ENCODE results near the gene MYDGF.

The MYDGF gene

GRCh38 chr19:4654437-4655361, 15.4 kb downstream of the MYDGF start:
- Histone ChIP-seq H4K20me1 (ENCODE audit: insufficient read depth, low read length) (no peaks in the 10 kb centered on the region), H3K9me2 (replicated peaks; ENCODE audit: insufficient read depth, low read length) (no peaks in the 10 kb centered on the region), H3K9me3 (replicated peaks; ENCODE audit: insufficient read depth, low read length) (no peaks in the 10 kb centered on the region), H3K4me3 (ENCODE audit: low read length) (no peak overlapping the region), H3K27ac (ENCODE audit: low read length) (no peak overlapping the region), H3K4me1 (ENCODE audit: low read length) (no peaks in the 10 kb centered on the region), H3K9ac (ENCODE audit: low read length) (no peak overlapping the region), H3K27me3 (replicated peaks; ENCODE audit: insufficient read depth, low read length) (no peaks in the 10 kb centered on the region), H3F3A (ENCODE audit: insufficient read depth, low read length) (peaks cover 6% of the 10 kb centered on the region; the same call in 1 of the 2 replicates), H3K4me2 (ENCODE audit: low read depth, low read length) (no peak overlapping the region), H3K79me2 (ENCODE audit: low read length) (no peaks in the 10 kb centered on the region), H3K36me3 (replicated peaks; ENCODE audit: insufficient read depth, low read length) (no peaks in the 10 kb centered on the region), H2AFZ (ENCODE audit: low read length) (no peak overlapping the region)
- TF ChIP-seq EZH2phosphoT487 (IDR thresholded peaks at IDR 0.05; ENCODE audit: low read length) = no peak
- no peak for TF ChIP-seq EZH2 (optimal IDR thresholded peaks at IDR 0.05; ENCODE audit: low read depth, low read length)
- TF ChIP-seq, protein P1, sequence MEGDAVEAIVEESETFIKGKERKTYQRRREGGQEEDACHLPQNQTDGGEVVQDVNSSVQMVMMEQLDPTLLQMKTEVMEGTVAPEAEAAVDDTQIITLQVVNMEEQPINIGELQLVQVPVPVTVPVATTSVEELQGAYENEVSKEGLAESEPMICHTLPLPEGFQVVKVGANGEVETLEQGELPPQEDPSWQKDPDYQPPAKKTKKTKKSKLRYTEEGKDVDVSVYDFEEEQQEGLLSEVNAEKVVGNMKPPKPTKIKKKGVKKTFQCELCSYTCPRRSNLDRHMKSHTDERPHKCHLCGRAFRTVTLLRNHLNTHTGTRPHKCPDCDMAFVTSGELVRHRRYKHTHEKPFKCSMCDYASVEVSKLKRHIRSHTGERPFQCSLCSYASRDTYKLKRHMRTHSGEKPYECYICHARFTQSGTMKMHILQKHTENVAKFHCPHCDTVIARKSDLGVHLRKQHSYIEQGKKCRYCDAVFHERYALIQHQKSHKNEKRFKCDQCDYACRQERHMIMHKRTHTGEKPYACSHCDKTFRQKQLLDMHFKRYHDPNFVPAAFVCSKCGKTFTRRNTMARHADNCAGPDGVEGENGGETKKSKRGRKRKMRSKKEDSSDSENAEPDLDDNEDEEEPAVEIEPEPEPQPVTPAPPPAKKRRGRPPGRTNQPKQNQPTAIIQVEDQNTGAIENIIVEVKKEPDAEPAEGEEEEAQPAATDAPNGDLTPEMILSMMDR (IDR thresholded peaks at IDR 0.05; ENCODE audit: low read length) = no peak
- DNase-seq = no peak

DNA sequence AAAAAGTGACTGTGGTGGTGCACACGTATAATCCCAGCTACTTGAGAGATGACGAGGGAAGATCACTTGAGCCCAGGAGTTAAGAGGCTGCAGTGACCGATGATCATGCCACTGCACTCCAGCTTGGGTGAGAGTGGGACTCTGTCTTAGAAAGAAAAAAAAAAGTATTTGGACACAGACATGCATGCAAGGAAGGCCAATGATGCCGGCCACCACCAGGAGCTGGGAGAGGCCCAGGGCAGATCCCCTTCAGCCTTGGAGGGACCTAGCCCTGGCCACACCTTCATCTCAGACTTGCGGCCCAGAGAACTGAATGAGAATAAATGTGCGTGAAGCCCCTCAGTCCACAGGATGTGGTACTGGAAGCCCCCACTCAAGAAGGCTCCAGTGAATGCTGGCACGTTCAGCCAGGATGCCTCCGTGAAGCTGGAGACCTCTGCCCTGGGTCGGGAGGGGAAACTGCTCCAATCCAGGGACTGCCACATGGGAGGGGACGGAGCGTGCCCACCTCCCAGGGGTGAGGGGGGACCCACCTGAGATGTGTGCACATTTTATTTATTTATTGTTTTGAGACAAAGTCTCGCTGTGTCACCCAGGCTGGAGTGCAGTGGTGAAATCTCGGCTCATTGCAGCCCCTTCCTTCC, 16.2 kb downstream of the MYDGF start:
- Histone ChIP-seq H3K27ac (ENCODE audit: low read length) (no peak overlapping the region), H3K27me3 (replicated peaks; ENCODE audit: insufficient read depth, low read length) (no peaks in the 10 kb centered on the region), H3K9ac (ENCODE audit: low read length) (no peak overlapping the region), H3K79me2 (ENCODE audit: low read length) (no peaks in the 10 kb centered on the region), H3K4me3 (ENCODE audit: low read length) (no peak overlapping the region), H3K4me1 (ENCODE audit: low read length) (no peaks in the 10 kb centered on the region), H3F3A (ENCODE audit: insufficient read depth, low read length) (peaks cover 6% of the 10 kb centered on the region; the same call in 1 of the 2 replicates), H3K4me2 (ENCODE audit: low read depth, low read length) (no peak overlapping the region), H3K9me2 (replicated peaks; ENCODE audit: insufficient read depth, low read length) (no peaks in the 10 kb centered on the region), H3K9me3 (replicated peaks; ENCODE audit: insufficient read depth, low read length) (no peaks in the 10 kb centered on the region), H2AFZ (ENCODE audit: low read length) (no peak overlapping the region), H3K36me3 (replicated peaks; ENCODE audit: insufficient read depth, low read length) (no peaks in the 10 kb centered on the region), H4K20me1 (ENCODE audit: insufficient read depth, low read length) (no peaks in the 10 kb centered on the region)
- DNase-seq = no peak
- TF ChIP-seq, protein P1 (IDR thresholded peaks at IDR 0.05; ENCODE audit: low read length) = no peak
- TF ChIP-seq EZH2phosphoT487 (IDR thresholded peaks at IDR 0.05; ENCODE audit: low read length) (no peak), EZH2 (optimal IDR thresholded peaks at IDR 0.05; ENCODE audit: low read depth, low read length) (no peak)

DNA sequence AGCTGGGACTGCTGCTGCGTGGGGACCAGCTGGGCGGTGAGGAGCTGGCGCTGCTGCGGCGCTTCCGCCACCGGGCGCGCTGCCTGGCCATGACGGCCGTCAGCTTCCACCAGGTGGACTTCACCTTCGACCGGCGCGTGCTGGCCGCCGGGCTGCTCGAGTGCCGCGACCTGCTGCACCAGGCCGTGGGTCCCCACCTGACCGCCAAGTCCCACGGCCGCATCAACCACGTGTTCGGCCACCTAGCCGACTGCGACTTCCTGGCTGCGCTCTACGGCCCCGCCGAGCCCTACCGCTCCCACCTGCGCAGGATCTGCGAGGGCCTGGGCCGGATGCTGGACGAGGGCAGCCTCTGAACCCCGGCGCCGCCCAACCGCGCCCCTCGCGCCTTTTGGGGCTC, 18.1 kb downstream of the MYDGF start:
- Histone ChIP-seq H2AFZ (ENCODE audit: low read length) (no peak overlapping the region), H4K20me1 (ENCODE audit: insufficient read depth, low read length) (no peaks in the 10 kb centered on the region), H3K9me3 (replicated peaks; ENCODE audit: insufficient read depth, low read length) (no peaks in the 10 kb centered on the region), H3F3A (ENCODE audit: insufficient read depth, low read length) (peaks cover 6% of the 10 kb centered on the region; the same call in 1 of the 2 replicates), H3K4me2 (ENCODE audit: low read depth, low read length) (no peak overlapping the region), H3K4me3 (ENCODE audit: low read length) (no peak overlapping the region), H3K79me2 (ENCODE audit: low read length) (no peaks in the 10 kb centered on the region), H3K4me1 (ENCODE audit: low read length) (no peaks in the 10 kb centered on the region), H3K9ac (ENCODE audit: low read length) (no peak overlapping the region), H3K27me3 (replicated peaks; ENCODE audit: insufficient read depth, low read length) (no peaks in the 10 kb centered on the region), H3K36me3 (replicated peaks; ENCODE audit: insufficient read depth, low read length) (no peaks in the 10 kb centered on the region), H3K27ac (ENCODE audit: low read length) (no peak overlapping the region), H3K9me2 (replicated peaks; ENCODE audit: insufficient read depth, low read length) (no peaks in the 10 kb centered on the region)
- DNase-seq = no peak
- TF ChIP-seq EZH2 (optimal IDR thresholded peaks at IDR 0.05; ENCODE audit: low read depth, low read length) = no peak
- no peak for TF ChIP-seq EZH2phosphoT487 (IDR thresholded peaks at IDR 0.05; ENCODE audit: low read length)
- TF ChIP-seq, protein P1 (IDR thresholded peaks at IDR 0.05; ENCODE audit: low read length) = no peak

All from MM.1S (cell line).